ENCODE measurements around the gene DCTPP1.
A peak's percentile ranks its signal among the peaks of the same experiment; 100 is the strongest.
"Not testable (repeated sequence)": the region's sequence is repeated elsewhere in the genome, so short reads cannot be mapped to it uniquely, and the experiment has no call there.

DCTPP1 gene

GRCh38 chr16:30457743-30458560 lies 28.1 kb upstream of the DCTPP1 start:
- H3K4me3 ChIP-seq: no peak overlapping the region
- no peak overlapping the region for H3K27ac ChIP-seq
- no peak for TF ChIP-seq CTCF (IDR thresholded peaks at IDR 0.05)
- no peak for DNase-seq (ENCODE audit: low spot score)

- no peak for DNase-seq (ENCODE audit: low spot score)
- H3K27ac ChIP-seq: no peak overlapping the region
- no peak overlapping the region for H3K4me3 ChIP-seq
- no peak for TF ChIP-seq CTCF (IDR thresholded peaks at IDR 0.05)
Observed at GRCh38 chr16:30457256-30457655, 27.4 kb upstream of the DCTPP1 start.

- no peak overlapping the region for H3K4me3 ChIP-seq
- H3K27ac ChIP-seq: no peak overlapping the region
- DNase-seq (ENCODE audit: low spot score): no peak
- TF ChIP-seq CTCF (IDR thresholded peaks at IDR 0.05): no peak
Observed at GRCh38 chr16:30456302-30456701, 26.5 kb upstream of the DCTPP1 start.

GRCh38 chr16:30452709-30453580 lies 23.1 kb upstream of the DCTPP1 start:
- not testable (repeated sequence) for H3K27ac ChIP-seq; H3K4me3 ChIP-seq; DNase-seq (ENCODE audit: low spot score)

- DNase-seq (ENCODE audit: low spot score): no peak
- no peak for TF ChIP-seq CTCF (IDR thresholded peaks at IDR 0.05)
- H3K4me3 ChIP-seq: no peak overlapping the region
- H3K27ac ChIP-seq: no peak overlapping the region
Observed at GRCh38 chr16:30449116-30449435, 19.2 kb upstream of the DCTPP1 start.

- DNase-seq (ENCODE audit: low spot score): no peak
- H3K4me3 ChIP-seq: no peak overlapping the region
- no peak for TF ChIP-seq CTCF (IDR thresholded peaks at IDR 0.05)
- no peak overlapping the region for H3K27ac ChIP-seq
Observed at GRCh38 chr16:30447512-30448226, 17.8 kb upstream of the DCTPP1 start.

- Histone ChIP-seq H3K4me3 (peak overlapping the region; percentile 80), H3K27ac (peak overlapping the region; percentile 89 to 95)
- DNase-seq (ENCODE audit: low spot score): no peak
- no peak for TF ChIP-seq CTCF (IDR thresholded peaks at IDR 0.05)
Observed at GRCh38 chr16:30446203-30446595, 16.4 kb upstream of the DCTPP1 start.
